HL-60 (cell line): ENCODE data around the gene TDRD5.

ENCODE experiments used
- DNase-seq, 2 experiments: peaks; one replicate each; pipeline ENCODE4 v3.0.0-alpha.2; 2010 to 2020; ENCODE audit warnings: low read depth in 1 of 2, low spot score in 1 of 2
- H3K27ac ChIP-seq: fragments of 250-450 bp; sonication (Bioruptor Pico); replicated peaks from 2 replicates; pipeline ENCODE4 v1.5.1; 2020; ENCODE audit warnings: mild to moderate bottlenecking, moderate library complexity
- H3K27me3 ChIP-seq: fragments of 250-450 bp; sonication (Bioruptor Pico); 2 replicates; pipeline ENCODE4 v1.5.1; 2021; ENCODE audit warnings: mild to moderate bottlenecking, moderate library complexity; ENCODE audit not compliant: insufficient read depth, poor library complexity, severe bottlenecking
- H3K4me3 ChIP-seq: replicated peaks from 2 replicates; pipeline ENCODE4 v1.5.1; 2011; ENCODE audit warnings: mild to moderate bottlenecking, control low read depth, low read length; ENCODE audit not compliant: insufficient read depth
- CTCF ChIP-seq: IDR thresholded peaks from one replicate; pipeline ENCODE4 v1.5.1; 2011; ENCODE audit warnings: low read length, control low read depth, inconsistent platforms; ENCODE audit not compliant: insufficient read depth
- GABPA ChIP-seq: IDR thresholded peaks from 2 replicates; pipeline ENCODE4 v1.6.1; 2012; ENCODE audit warnings: low read depth
- POLR2AphosphoS5 ChIP-seq: IDR thresholded peaks from 2 replicates; pipeline ENCODE4 v1.6.1; 2012; ENCODE audit warnings: low read depth
- REST ChIP-seq: IDR thresholded peaks from 2 replicates; pipeline ENCODE4 v1.6.1; 2012; ENCODE audit warnings: low read depth; ENCODE audit not compliant: insufficient replicate concordance
- SPI1 ChIP-seq: IDR thresholded peaks from 2 replicates; pipeline ENCODE4 v1.6.1; 2012; ENCODE audit warnings: low read depth, mild to moderate bottlenecking, borderline replicate concordance

Gene TDRD5

GRCh38 chr1:179707406-179707805 is 115.8 kb downstream of the TDRD5 start:
- Histone ChIP-seq H3K27ac (no peak overlapping the region), H3K4me3 (no peak overlapping the region), H3K27me3 (no peaks in the 10 kb centered on the region)
- no peak for DNase-seq
- TF ChIP-seq REST (no peak), SPI1 (no peak), GABPA (no peak), CTCF (no peak), POLR2AphosphoS5 (no peak)

- no peaks in the 10 kb centered on the region for H3K27me3 ChIP-seq
- no peak for TF ChIP-seq GABPA
- TF ChIP-seq SPI1, result no peak
- TF ChIP-seq REST, result no peak
- TF ChIP-seq POLR2AphosphoS5, result no peak
- no peak for DNase-seq
- H3K4me3 ChIP-seq, result no peak overlapping the region
- no peak overlapping the region for H3K27ac ChIP-seq
Measured at GRCh38 chr1:179708434-179709195, 117.0 kb downstream of the TDRD5 start.

GRCh38 chr1:179709841-179710329 is 118.3 kb downstream of the TDRD5 start:
- no peak overlapping the region for H3K4me3 ChIP-seq
- H3K27me3 ChIP-seq, result no peaks in the 10 kb centered on the region
- no peak overlapping the region for H3K27ac ChIP-seq
- no peak for DNase-seq
- TF ChIP-seq CTCF (no peak), REST (no peak), POLR2AphosphoS5 (no peak), SPI1 (no peak), GABPA (no peak)
